Ramos (cell line): Measurements from ENCODE around the gene YBEY.

Experiments
- in situ Hi-C: fragments of 300-500 bp; cut with MboI; formaldehyde crosslinking; loops from one replicate; pipeline ENCODE4 v1.14.3; 2022; ENCODE audit warnings: low sequenced_read_pairs; ENCODE audit not compliant: unreplicated experiment

YBEY gene

GRCh38 chr21:46264046-46264689 is 22.0 kb upstream of the YBEY start:
- in situ Hi-C loops: no loop called here

GRCh38 chr21:46264690-46265144 is 21.4 kb upstream of the YBEY start:
- in situ Hi-C loops: no loop called here

- in situ Hi-C loops: no loop called here
Measured at GRCh38 chr21:46265736-46266525, 20.2 kb upstream of the YBEY start.

- in situ Hi-C loops: no loop called here
Measured at GRCh38 chr21:46266946-46267345, 19.2 kb upstream of the YBEY start.

- in situ Hi-C loops: no loop called here
Measured at GRCh38 chr21:46268371-46268770, 17.8 kb upstream of the YBEY start.

GRCh38 chr21:46269466-46269865 is 16.7 kb upstream of the YBEY start:
- in situ Hi-C loops: no loop called here

- in situ Hi-C loops: no loop called here
Measured at GRCh38 chr21:46273341-46273740, 12.8 kb upstream of the YBEY start.

GRCh38 chr21:46274797-46275390 is 11.2 kb upstream of the YBEY start:
- in situ Hi-C loops: no loop called here

GRCh38 chr21:46284077-46284644 is 2.0 kb upstream of the YBEY start:
- in situ Hi-C loops: no loop called here

GRCh38 chr21:46284733-46285132 is 1.4 kb upstream of the YBEY start:
- in situ Hi-C loops: no loop called here

GRCh38 chr21:46285206-46285661 is 908 bp upstream of the YBEY start, which contains the start of gene MCM3AP:
TSS of gene MCM3AP (minus strand) at chr21:46285611. CDS start at chr21:46285286, 325 bp downstream.
- in situ Hi-C loops: no loop called here

- in situ Hi-C loops: no loop called here
Measured at GRCh38 chr21:46286648-46287002, 483 bp downstream of the YBEY start.

- in situ Hi-C loops: no loop called here
Measured at GRCh38 chr21:46287541-46287940, 1.4 kb downstream of the YBEY start.

GRCh38 chr21:46289655-46290179 is 3.6 kb downstream of the YBEY start:
- in situ Hi-C loops: no loop called here

GRCh38 chr21:46291561-46291960 is 5.4 kb downstream of the YBEY start:
- in situ Hi-C loops: no loop called here

GRCh38 chr21:46294647-46295176 is 8.6 kb downstream of the YBEY start:
- in situ Hi-C loops: no loop called here

GRCh38 chr21:46295177-46295770 is 9.1 kb downstream of the YBEY start:
- in situ Hi-C loops: no loop called here

GRCh38 chr21:46295996-46296752 is 10.0 kb downstream of the YBEY start:
- in situ Hi-C loops: no loop called here
